IMR-90 (cell line): ENCODE results near the gene POLR3GL. TPM values are rescaled to one million over a fixed set of nuclear protein-coding genes. Genes with fewer than 3 reads are reported as not detected.

Experiments
- ATAC-seq: fragments of 200-7000 bp; cut with Tn5 transposase; 2 replicates; pipeline ENCODE4 v1.9.1; 2020; ENCODE audit warnings: low read depth, mild to moderate bottlenecking, moderate library complexity
- BruUV-seq: library from RNA; stranded (reverse); fragments of 400-500 nt; replicated peaks from 2 replicates; lab custom pipeline; 2021; lab: Mats Ljungman, UMichigan
- CTCF ChIA-PET: fragments of 300-600 bp; formaldehyde crosslinking; extraction: SDS; loops from one replicate; lab custom pipeline; 2021; ENCODE audit warnings: antibody characterized with exemption; lab: Yijun Ruan, JAX
- POLR2A ChIA-PET: fragments of 300-600 bp; sonication (Branson Sonifier 250); formaldehyde crosslinking; loops from one replicate; lab custom pipeline; 2022; ENCODE audit warnings: antibody characterized with exemption; ENCODE audit not compliant: unreplicated experiment; lab: Charles Lee
- DNase-seq: peaks from one replicate; pipeline ENCODE4 v3.0.0; 2013
- H2AFZ ChIP-seq: replicated peaks from 2 replicates; pipeline ENCODE3; 2013; ENCODE audit warnings: low read length, mild to moderate bottlenecking; ENCODE audit not compliant: poor library complexity
- H2AK5ac ChIP-seq: 2 replicates; pipeline ENCODE4 v1.6.1; 2013; ENCODE audit warnings: low read depth, low read length, inconsistent platforms
- H2AK9ac ChIP-seq: replicated peaks from 2 replicates; pipeline ENCODE3; 2013; ENCODE audit warnings: mild to moderate bottlenecking, low read depth, low read length, moderate library complexity; ENCODE audit not compliant: poor library complexity
- H2BK120ac ChIP-seq: 2 replicates; pipeline ENCODE4 v1.6.1; 2013; ENCODE audit warnings: low read depth, low read length, inconsistent platforms
- H2BK15ac ChIP-seq: 3 replicates; pipeline ENCODE4 v1.6.1; 2013; ENCODE audit warnings: low read depth, low read length, inconsistent platforms
- H2BK20ac ChIP-seq: 2 replicates; pipeline ENCODE4 v1.6.1; 2013; ENCODE audit warnings: low read depth, mild to moderate bottlenecking, inconsistent platforms, low read length, moderate library complexity
- H2BK5ac ChIP-seq: 2 replicates; pipeline ENCODE4 v1.6.1; 2013; ENCODE audit warnings: mild to moderate bottlenecking, low read depth, low read length, inconsistent platforms; ENCODE audit not compliant: poor library complexity, severe bottlenecking
- H3K14ac ChIP-seq: replicated peaks from 2 replicates; pipeline ENCODE4 v1.6.1; 2013; ENCODE audit warnings: low read depth, low read length, inconsistent platforms
- H3K18ac ChIP-seq: 2 replicates; pipeline ENCODE4 v1.6.1; 2013; ENCODE audit warnings: low read depth, low read length, control low read depth
- H3K23ac ChIP-seq: 2 replicates; pipeline ENCODE4 v1.6.1; 2013; ENCODE audit warnings: low read depth, low read length, inconsistent platforms
- H3K27ac ChIP-seq: 2 replicates; pipeline ENCODE4 v1.5.1; 2013; ENCODE audit warnings: mild to moderate bottlenecking, control low read depth, low read length; ENCODE audit not compliant: insufficient read depth
- H3K27me3 ChIP-seq: 2 replicates; pipeline ENCODE4 v1.6.1; 2013; ENCODE audit warnings: low read length; ENCODE audit not compliant: control insufficient read depth, insufficient read depth
- H3K36me3 ChIP-seq: 2 replicates; pipeline ENCODE4 v1.6.1; 2013; ENCODE audit warnings: low read length, mixed read lengths; ENCODE audit not compliant: control insufficient read depth, insufficient read depth
- H3K4ac ChIP-seq: 2 replicates; pipeline ENCODE4 v1.6.1; 2013; ENCODE audit warnings: low read depth, low read length, inconsistent platforms
- H3K4me1 ChIP-seq: 2 replicates; pipeline ENCODE4 v1.6.1; 2013; ENCODE audit warnings: low read length, mixed read lengths; ENCODE audit not compliant: control insufficient read depth, insufficient read depth
- H3K4me2 ChIP-seq: 2 replicates; pipeline ENCODE4 v1.6.1; 2013; ENCODE audit warnings: low read depth, mild to moderate bottlenecking, control low read depth, low read length, moderate library complexity
- H3K4me3 ChIP-seq: 2 replicates; pipeline ENCODE4 v1.5.1; 2013; ENCODE audit warnings: low read depth, mild to moderate bottlenecking, control low read depth, low read length, moderate library complexity; ENCODE audit not compliant: insufficient read depth
- H3K56ac ChIP-seq: 2 replicates; pipeline ENCODE4 v1.6.1; 2013; ENCODE audit warnings: low read length, inconsistent platforms; ENCODE audit not compliant: insufficient read depth; ENCODE audit errors: extremely low read depth
- H3K79me1 ChIP-seq, 2 experiments: 2 replicates each; pipeline ENCODE4 v1.6.1; 2013; ENCODE audit warnings: low read length in 2 of 2, inconsistent platforms in 1 of 2, low read depth in 1 of 2
- H3K9ac ChIP-seq: 2 replicates; pipeline ENCODE4 v1.6.1; 2013; ENCODE audit warnings: low read depth, low read length, control low read depth
- H3K9me1 ChIP-seq: 2 replicates; pipeline ENCODE4 v1.6.1; 2013; ENCODE audit warnings: low read length, inconsistent platforms; ENCODE audit not compliant: insufficient read depth
- H3K9me3 ChIP-seq: 2 replicates; pipeline ENCODE4 v1.6.1; 2013; ENCODE audit warnings: low read length; ENCODE audit not compliant: control insufficient read depth, insufficient read depth
- H4K20me1 ChIP-seq: 2 replicates; pipeline ENCODE4 v1.6.1; 2013; ENCODE audit warnings: low read length, inconsistent platforms; ENCODE audit not compliant: insufficient read depth
- H4K5ac ChIP-seq: 2 replicates; pipeline ENCODE4 v1.6.1; 2013; ENCODE audit warnings: mild to moderate bottlenecking, low read depth, low read length, control low read depth
- H4K8ac ChIP-seq, 2 experiments: 2 replicates each; pipeline ENCODE4 v1.6.1; 2013; ENCODE audit warnings: low read depth in 2 of 2, low read length in 2 of 2, control low read depth in 1 of 2, inconsistent platforms in 1 of 2
- H4K91ac ChIP-seq: 2 replicates; pipeline ENCODE4 v1.6.1; 2013; ENCODE audit warnings: low read depth, low read length, inconsistent platforms; ENCODE audit not compliant: insufficient read depth
- BHLHE40 ChIP-seq: fragments of 150-350 bp; IDR thresholded peaks from 2 replicates; pipeline ENCODE4 v1.6.1; 2016; ENCODE audit warnings: mild to moderate bottlenecking, low read depth, low read length
- CHD1 ChIP-seq: IDR thresholded peaks from 2 replicates; pipeline ENCODE4 v1.6.1; 2012; ENCODE audit warnings: low read depth, low read length, improper control_type of control experiment
- CTCF ChIP-seq: conservative IDR thresholded peaks from 2 replicates; pipeline ENCODE4 v1.5.1; 2012; ENCODE audit warnings: mild to moderate bottlenecking, low read depth, low read length, improper control_type of control experiment
- FOS ChIP-seq: fragments of 150-350 bp; IDR thresholded peaks from 2 replicates; pipeline ENCODE4 v1.6.1; 2016; ENCODE audit warnings: low read depth, low read length
- MXI1 ChIP-seq: IDR thresholded peaks from 2 replicates; pipeline ENCODE4 v1.6.1; 2012; ENCODE audit warnings: low read depth, mild to moderate bottlenecking, low read length, moderate library complexity, borderline replicate concordance
- NFE2L2 ChIP-seq: fragments of 150-350 bp; IDR thresholded peaks from 2 replicates; pipeline ENCODE4 v1.6.1; 2016; ENCODE audit warnings: low read depth, mild to moderate bottlenecking, low read length
- POLR2A ChIP-seq: IDR thresholded peaks from 2 replicates; pipeline ENCODE4 v1.6.1; 2012; ENCODE audit warnings: mild to moderate bottlenecking, low read depth, low read length
- RAD21 ChIP-seq: IDR thresholded peaks from 2 replicates; pipeline ENCODE4 v1.6.1; 2012; ENCODE audit warnings: low read length, improper control_type of control experiment
- RCOR1 ChIP-seq: IDR thresholded peaks from 2 replicates; pipeline ENCODE4 v1.6.1; 2012; ENCODE audit warnings: mild to moderate bottlenecking, low read length, improper control_type of control experiment; ENCODE audit not compliant: insufficient replicate concordance
- RFX5 ChIP-seq: IDR thresholded peaks from 2 replicates; pipeline ENCODE4 v1.8.0; 2012; ENCODE audit warnings: low read depth, mild to moderate bottlenecking, low read length, moderate library complexity
- WGBS, 2 experiments: methylation state at CpG; one replicate each; pipeline versions ENCODE4 v1.1.5 to v1.1.7; 2013; ENCODE audit warnings: missing lambda C conversion rate in 2 of 2; ENCODE audit not compliant: insufficient read length in 1 of 2; ENCODE audit errors: extremely low coverage in 2 of 2; 5-methylcytosine and 5-hydroxymethylcytosine counted together
- dilution Hi-C: fragments of 300-500 bp; cut with HindIII; formaldehyde crosslinking; loops from one replicate; pipeline ENCODE4 v1.14.3; 2018; ENCODE audit warnings: low sequenced_read_pairs; ENCODE audit not compliant: unreplicated experiment
- in situ Hi-C: fragments of 300-500 bp; cut with MboI; formaldehyde crosslinking; loops from 3 replicates; pipeline ENCODE4 v1.14.3; 2019; ENCODE audit warnings: low sequenced_read_pairs, inconsistent platforms, mixed read lengths
- intact Hi-C: fragments of 100-400 bp; cut with micrococcal nuclease; formaldehyde crosslinking; loops from 2 replicates; pipeline ENCODE4 v1.10.0; 2022
- polyA plus RNA-seq, 3 experiments: library from polyadenylated mRNA; depleted of rRNA; stranded (reverse); fragments of >200 nt; gene quantifications; 2 replicates each; pipeline ENCODE4 v1.2.3, GENCODE V29; 2012; ENCODE audit warnings: low replicate concordance in 1 of 3
- total RNA-seq: library from RNA; depleted of rRNA; stranded (reverse); fragments of >200 nt; gene quantifications from 2 replicates; pipeline ENCODE4 v1.2.3, GENCODE V29; 2012

POLR3GL gene
- total and polyA plus RNA-seq, 2 of the 4 experiments (the other 2 are of a cell fraction) = 7.9 to 16.3 TPM

GRCh38 chr1:145980457-145980994 lies 16.0 kb downstream of the POLR3GL start (continued):
- no peak for TF ChIP-seq BHLHE40

GRCh38 chr1:145982010-145982723 lies 17.7 kb downstream of the POLR3GL start:
- ChIA-PET CTCF (no interaction called here), POLR2A (no interaction called here)
- H3K9me3 ChIP-seq = no peaks in the 10 kb centered on the region
- no peak for DNase-seq
- peak overlapping the region; percentile 44; the same call in 1 of the 2 replicates for H2AK5ac ChIP-seq
- 82% methylated on average over 2 of the region's 6 CpGs; no CpG with 5 or more reads in 1 of the 2 experiments for WGBS, 2 experiments
- H3K9me1 ChIP-seq = peaks cover 19% of the 10 kb centered on the region
- no peak overlapping the region for H2BK5ac ChIP-seq
- in situ Hi-C loops (no loop called here), dilution Hi-C loops (no loop called here), intact Hi-C loops (no loop called here)
- H3K4ac ChIP-seq = peak overlapping the region; percentile 31; the same call in 1 of the 2 replicates
- H3K4me1 ChIP-seq = peaks cover 28% of the 10 kb centered on the region
- H3K14ac ChIP-seq = no peak overlapping the region; the same call in 1 of the 2 replicates
- no peak overlapping the region for H3K23ac ChIP-seq
- peak overlapping the region; percentile 46; the same call in 1 of the 2 replicates for H2BK120ac ChIP-seq
- no TSS peak for BruUV-seq
- H3K36me3 ChIP-seq = no peaks in the 10 kb centered on the region
- ATAC-seq = no peak
- H4K20me1 ChIP-seq = no peaks in the 10 kb centered on the region
- H2BK15ac ChIP-seq = peak overlapping the region; percentile 32; the same call in 1 of the 3 replicates
- H4K5ac ChIP-seq = no peak overlapping the region
- no peak overlapping the region for H3K4me3 ChIP-seq
- TF ChIP-seq RAD21 (no peak), POLR2A (no peak), RFX5 (no peak), NFE2L2 (no peak), BHLHE40 (no peak), CTCF (no peak), FOS (no peak), MXI1 (no peak), CHD1 (no peak), RCOR1 (no peak)
- no peak overlapping the region for H3K18ac ChIP-seq
- H3K79me1 ChIP-seq = peaks cover 4 to 12% of the 10 kb centered on the region in 2 experiments; a peak in 3 of 4 replicates
- H2AK9ac ChIP-seq = no peak overlapping the region
- H3K27me3 ChIP-seq = no peaks in the 10 kb centered on the region
- H3K27ac ChIP-seq = no peak overlapping the region
- no peak overlapping the region for H4K91ac ChIP-seq
- H4K8ac ChIP-seq = no peak overlapping the region
- no peak overlapping the region for H2AFZ ChIP-seq
- no peak overlapping the region; the same call in 1 of the 2 replicates for H2BK20ac ChIP-seq
- H3K9ac ChIP-seq = no peak overlapping the region
- H3K56ac ChIP-seq = no peak overlapping the region
- H3K4me2 ChIP-seq = no peak overlapping the region
